Neural cell (in vitro differentiated cells): ENCODE measurements around the gene CACNA1S. TPM values are rescaled to one million over a fixed set of nuclear protein-coding genes. Genes with fewer than 3 reads are reported as not detected.

Experiments used
- H2AFZ ChIP-seq: fragments of 200-600, 300-800 bp; sonication (generic), shearing (Covaris generic); 2 replicates; pipeline ENCODE4 v1.6.0; 2014; ENCODE audit warnings: low read depth, mild to moderate bottlenecking, antibody characterized with exemption, low read length, moderate library complexity
- H3F3A ChIP-seq: fragments of 200-600 bp; shearing (Covaris generic); 2 replicates; pipeline ENCODE4 v1.6.1; 2016; ENCODE audit warnings: mild to moderate bottlenecking, moderate library complexity, mixed read lengths, antibody characterized with exemption, low read length; ENCODE audit not compliant: insufficient read depth, poor library complexity, severe bottlenecking
- H3K27ac ChIP-seq: fragments of 200-600, 300-800 bp; sonication (generic), shearing (Covaris generic); 2 replicates; pipeline ENCODE4 v1.5.1; 2014; ENCODE audit warnings: mild to moderate bottlenecking, low read length, moderate library complexity
- H3K27me3 ChIP-seq: fragments of 300-800, 200-600 bp; sonication (generic), shearing (Covaris generic); 2 replicates; pipeline ENCODE4 v1.6.0; 2014; ENCODE audit warnings: mild to moderate bottlenecking, low read depth, low read length, moderate library complexity; ENCODE audit not compliant: insufficient read depth
- H3K36me3 ChIP-seq: fragments of 300-800, 200-600 bp; sonication (generic), shearing (Covaris generic); 2 replicates; pipeline ENCODE4 v1.5.1; 2014; ENCODE audit warnings: mild to moderate bottlenecking, antibody characterized with exemption, low read length, moderate library complexity; ENCODE audit not compliant: insufficient read depth
- H3K4me2 ChIP-seq: fragments of 300-800, 200-600 bp; sonication (generic), shearing (Covaris generic); 2 replicates; pipeline ENCODE4 v1.6.0; 2014; ENCODE audit warnings: mild to moderate bottlenecking, low read length
- H3K4me3 ChIP-seq: fragments of 300-800, 200-600 bp; sonication (generic), shearing (Covaris generic); 2 replicates; pipeline ENCODE4 v1.5.1; 2014; ENCODE audit warnings: mild to moderate bottlenecking, low read length, moderate library complexity
- H3K79me2 ChIP-seq: fragments of 200-600 bp; shearing (Covaris generic); replicated peaks from 2 replicates; pipeline ENCODE4 v1.6.0; 2014; ENCODE audit warnings: mild to moderate bottlenecking, low read length, moderate library complexity; ENCODE audit not compliant: insufficient read depth
- H3K9ac ChIP-seq: fragments of 300-800, 200-600 bp; sonication (generic), shearing (Covaris generic); 2 replicates; pipeline ENCODE4 v1.6.1; 2016; ENCODE audit warnings: mild to moderate bottlenecking, low read length, mixed read lengths
- H3K9me2 ChIP-seq: fragments of 200-600 bp; shearing (Covaris generic); 2 replicates; pipeline ENCODE4 v1.6.1; 2016; ENCODE audit warnings: mild to moderate bottlenecking, low read length, mixed read lengths; ENCODE audit not compliant: insufficient read depth
- H3K9me3 ChIP-seq: fragments of 200-600, 300-800 bp; sonication (generic), shearing (Covaris generic); 2 replicates; pipeline ENCODE4 v1.6.1; 2016; ENCODE audit warnings: mild to moderate bottlenecking, mixed run types, low read length, moderate library complexity, mixed read lengths
- H4K20me1 ChIP-seq: fragments of 200-600 bp; shearing (Covaris generic); 2 replicates; pipeline ENCODE4 v1.6.1; 2016; ENCODE audit warnings: mild to moderate bottlenecking, mixed run types; ENCODE audit not compliant: insufficient read depth
- EP300 ChIP-seq: fragments of 450-650 bp; conservative IDR thresholded peaks from 2 replicates; pipeline ENCODE4 v1.6.1; 2014; ENCODE audit warnings: antibody characterized with exemption, mild to moderate bottlenecking, moderate library complexity; ENCODE audit not compliant: poor library complexity, severe bottlenecking
- EZH2 ChIP-seq: fragments of 200-600, 300-800 bp; shearing (Covaris generic), sonication (generic); IDR thresholded peaks from 2 replicates; pipeline ENCODE4 v1.6.1; 2014; ENCODE audit warnings: antibody characterized with exemption, low read length, borderline replicate concordance, mild to moderate bottlenecking; ENCODE audit not compliant: insufficient read depth, poor library complexity, severe bottlenecking
- MXI1 ChIP-seq: fragments of 450-650 bp; conservative IDR thresholded peaks from 2 replicates; pipeline ENCODE4 v1.6.1; 2014; ENCODE audit warnings: antibody characterized with exemption, mild to moderate bottlenecking; ENCODE audit not compliant: poor library complexity, severe bottlenecking
- POLR2AphosphoS5 ChIP-seq: IDR thresholded peaks from 2 replicates; pipeline ENCODE4 v1.6.1; 2012
- RAD21 ChIP-seq: fragments of 450-650 bp; conservative IDR thresholded peaks from 2 replicates; pipeline ENCODE4 v1.6.1; 2014; ENCODE audit warnings: antibody characterized with exemption, mild to moderate bottlenecking, moderate library complexity
- SMC3 ChIP-seq: fragments of 450-650 bp; conservative IDR thresholded peaks from 2 replicates; pipeline ENCODE4 v1.6.1; 2014; ENCODE audit warnings: antibody characterized with exemption, mild to moderate bottlenecking, moderate library complexity; ENCODE audit not compliant: poor library complexity
- TAF1 ChIP-seq: IDR thresholded peaks from 2 replicates; pipeline ENCODE4 v1.6.1; 2012; ENCODE audit warnings: low read depth
- polyA plus RNA-seq: library from polyadenylated mRNA; depleted of rRNA; stranded (reverse); fragments of >200 nt; gene quantifications from 2 replicates; pipeline ENCODE4 v1.2.3, GENCODE V29; 2014
- TF ChIP-seq, protein P1 (sequence below): IDR thresholded peaks from 2 replicates; pipeline ENCODE4 v1.6.1; 2012; ENCODE audit warnings: borderline replicate concordance
- TF ChIP-seq, protein P2 (sequence below): fragments of 450-650 bp; IDR thresholded peaks from 2 replicates; pipeline ENCODE4 v1.5.1; 2014; ENCODE audit warnings: antibody characterized with exemption, mild to moderate bottlenecking, moderate library complexity; ENCODE audit not compliant: poor library complexity, severe bottlenecking

CACNA1S gene
- polyA plus RNA-seq, 1 donor from 2014 or later = 0.05 TPM

DNA sequence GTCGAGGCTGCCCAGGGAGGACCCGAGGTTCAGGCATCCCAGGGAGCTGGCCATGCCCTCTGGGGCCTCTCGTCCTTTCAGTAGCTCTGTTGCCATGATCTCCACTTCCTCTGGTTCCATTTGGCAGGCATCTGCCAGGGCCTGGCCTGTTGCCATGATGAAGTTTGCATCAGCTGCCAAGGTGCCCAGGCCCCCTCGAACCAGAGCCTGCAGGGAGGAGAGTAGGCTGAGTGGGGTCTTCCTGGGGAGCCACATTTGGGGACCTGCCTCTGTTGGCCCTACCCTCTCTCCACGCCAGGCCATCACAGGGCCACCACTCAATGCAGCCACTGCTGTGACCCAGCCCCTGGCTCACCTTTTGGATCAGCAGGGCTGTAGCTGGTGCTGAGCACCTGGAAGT lies 72.3 kb downstream of the CACNA1S start:
- H3K36me3 ChIP-seq = no peaks in the 10 kb centered on the region
- no peaks in the 10 kb centered on the region for H3K27me3 ChIP-seq
- no peak overlapping the region for H3K9ac ChIP-seq
- H3K9me3 ChIP-seq = no peaks in the 10 kb centered on the region
- TF ChIP-seq MXI1 = no peak
- no peaks in the 10 kb centered on the region for H3K9me2 ChIP-seq
- no peak overlapping the region for H3K4me2 ChIP-seq
- no peaks in the 10 kb centered on the region for H3K79me2 ChIP-seq
- no peaks in the 10 kb centered on the region for H3F3A ChIP-seq
- no peaks in the 10 kb centered on the region for H4K20me1 ChIP-seq
- no peak overlapping the region for H3K4me3 ChIP-seq
- H2AFZ ChIP-seq = no peak overlapping the region
- H3K27ac ChIP-seq = no peak overlapping the region

DNA sequence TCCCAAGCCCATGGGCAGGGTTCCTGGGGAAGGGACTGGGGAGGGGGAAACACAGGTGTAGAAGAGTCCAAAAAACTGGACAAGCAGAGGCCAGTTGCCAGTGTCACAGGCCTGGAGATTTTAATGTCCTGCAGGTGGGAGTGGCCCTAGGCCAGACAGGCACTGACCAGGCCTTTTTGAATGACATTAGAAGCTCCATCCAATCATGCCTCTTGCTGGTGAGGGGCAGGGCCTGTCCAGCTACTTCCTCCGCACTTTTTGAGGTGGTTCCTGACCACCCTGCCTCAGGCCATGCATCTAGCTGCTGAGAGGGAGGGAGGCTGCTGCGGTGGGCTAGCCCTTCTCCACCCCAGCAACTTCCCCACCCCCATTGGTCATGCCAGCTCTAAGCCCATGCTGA lies 72.8 kb downstream of the CACNA1S start:
- H3F3A ChIP-seq = no peaks in the 10 kb centered on the region
- H3K79me2 ChIP-seq = no peaks in the 10 kb centered on the region
- no peak overlapping the region for H3K9ac ChIP-seq
- no peaks in the 10 kb centered on the region for H3K9me3 ChIP-seq
- H3K4me3 ChIP-seq = no peak overlapping the region
- no peak overlapping the region for H2AFZ ChIP-seq
- H4K20me1 ChIP-seq = no peaks in the 10 kb centered on the region
- H3K9me2 ChIP-seq = no peaks in the 10 kb centered on the region
- no peaks in the 10 kb centered on the region for H3K36me3 ChIP-seq
- TF ChIP-seq, protein P1, sequence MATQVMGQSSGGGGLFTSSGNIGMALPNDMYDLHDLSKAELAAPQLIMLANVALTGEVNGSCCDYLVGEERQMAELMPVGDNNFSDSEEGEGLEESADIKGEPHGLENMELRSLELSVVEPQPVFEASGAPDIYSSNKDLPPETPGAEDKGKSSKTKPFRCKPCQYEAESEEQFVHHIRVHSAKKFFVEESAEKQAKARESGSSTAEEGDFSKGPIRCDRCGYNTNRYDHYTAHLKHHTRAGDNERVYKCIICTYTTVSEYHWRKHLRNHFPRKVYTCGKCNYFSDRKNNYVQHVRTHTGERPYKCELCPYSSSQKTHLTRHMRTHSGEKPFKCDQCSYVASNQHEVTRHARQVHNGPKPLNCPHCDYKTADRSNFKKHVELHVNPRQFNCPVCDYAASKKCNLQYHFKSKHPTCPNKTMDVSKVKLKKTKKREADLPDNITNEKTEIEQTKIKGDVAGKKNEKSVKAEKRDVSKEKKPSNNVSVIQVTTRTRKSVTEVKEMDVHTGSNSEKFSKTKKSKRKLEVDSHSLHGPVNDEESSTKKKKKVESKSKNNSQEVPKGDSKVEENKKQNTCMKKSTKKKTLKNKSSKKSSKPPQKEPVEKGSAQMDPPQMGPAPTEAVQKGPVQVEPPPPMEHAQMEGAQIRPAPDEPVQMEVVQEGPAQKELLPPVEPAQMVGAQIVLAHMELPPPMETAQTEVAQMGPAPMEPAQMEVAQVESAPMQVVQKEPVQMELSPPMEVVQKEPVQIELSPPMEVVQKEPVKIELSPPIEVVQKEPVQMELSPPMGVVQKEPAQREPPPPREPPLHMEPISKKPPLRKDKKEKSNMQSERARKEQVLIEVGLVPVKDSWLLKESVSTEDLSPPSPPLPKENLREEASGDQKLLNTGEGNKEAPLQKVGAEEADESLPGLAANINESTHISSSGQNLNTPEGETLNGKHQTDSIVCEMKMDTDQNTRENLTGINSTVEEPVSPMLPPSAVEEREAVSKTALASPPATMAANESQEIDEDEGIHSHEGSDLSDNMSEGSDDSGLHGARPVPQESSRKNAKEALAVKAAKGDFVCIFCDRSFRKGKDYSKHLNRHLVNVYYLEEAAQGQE = no peak
- no peak for TF ChIP-seq EP300
- no peak for TF ChIP-seq POLR2AphosphoS5
- TF ChIP-seq MXI1 = no peak
- TF ChIP-seq TAF1 = no peak
- TF ChIP-seq RAD21 = no peak
- TF ChIP-seq SMC3 = no peak
- no peak for TF ChIP-seq EZH2
- TF ChIP-seq, protein P2, sequence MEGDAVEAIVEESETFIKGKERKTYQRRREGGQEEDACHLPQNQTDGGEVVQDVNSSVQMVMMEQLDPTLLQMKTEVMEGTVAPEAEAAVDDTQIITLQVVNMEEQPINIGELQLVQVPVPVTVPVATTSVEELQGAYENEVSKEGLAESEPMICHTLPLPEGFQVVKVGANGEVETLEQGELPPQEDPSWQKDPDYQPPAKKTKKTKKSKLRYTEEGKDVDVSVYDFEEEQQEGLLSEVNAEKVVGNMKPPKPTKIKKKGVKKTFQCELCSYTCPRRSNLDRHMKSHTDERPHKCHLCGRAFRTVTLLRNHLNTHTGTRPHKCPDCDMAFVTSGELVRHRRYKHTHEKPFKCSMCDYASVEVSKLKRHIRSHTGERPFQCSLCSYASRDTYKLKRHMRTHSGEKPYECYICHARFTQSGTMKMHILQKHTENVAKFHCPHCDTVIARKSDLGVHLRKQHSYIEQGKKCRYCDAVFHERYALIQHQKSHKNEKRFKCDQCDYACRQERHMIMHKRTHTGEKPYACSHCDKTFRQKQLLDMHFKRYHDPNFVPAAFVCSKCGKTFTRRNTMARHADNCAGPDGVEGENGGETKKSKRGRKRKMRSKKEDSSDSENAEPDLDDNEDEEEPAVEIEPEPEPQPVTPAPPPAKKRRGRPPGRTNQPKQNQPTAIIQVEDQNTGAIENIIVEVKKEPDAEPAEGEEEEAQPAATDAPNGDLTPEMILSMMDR = no peak
- no peaks in the 10 kb centered on the region for H3K27me3 ChIP-seq
- no peak overlapping the region for H3K27ac ChIP-seq
- H3K4me2 ChIP-seq = no peak overlapping the region

DNA sequence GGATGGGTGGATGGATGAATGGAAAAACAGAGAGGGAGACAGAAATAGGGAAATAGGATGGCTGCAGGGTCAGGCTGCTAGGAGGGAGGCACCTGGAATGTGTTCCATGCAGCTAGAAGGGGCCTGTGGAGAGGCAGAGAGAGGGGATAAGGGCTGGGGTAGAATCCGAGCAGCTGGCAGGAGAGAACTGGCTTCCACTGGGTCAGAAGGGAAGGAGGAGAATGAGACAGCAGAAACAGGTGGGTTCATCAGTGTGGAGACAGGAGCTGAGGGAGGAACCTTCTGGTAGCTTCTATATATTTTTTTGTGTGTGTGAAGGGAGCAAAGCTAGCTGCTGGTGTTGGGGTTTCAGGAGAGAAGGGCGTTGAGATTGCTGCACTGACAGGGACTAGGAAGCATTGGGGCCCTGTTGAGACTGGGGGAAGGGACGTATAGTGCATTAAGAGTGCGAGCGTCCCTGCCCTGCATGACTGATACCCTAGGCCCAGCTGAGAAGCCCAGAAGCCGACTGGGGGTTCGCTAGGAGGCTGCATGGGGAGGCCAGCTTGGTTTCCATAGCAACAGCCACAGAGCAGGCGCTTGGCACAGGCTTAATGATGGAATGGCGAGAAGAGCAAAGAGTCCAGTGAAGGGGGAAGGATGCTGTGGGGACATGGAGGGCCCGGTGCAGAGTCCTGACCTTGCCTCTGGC lies 73.9 kb downstream of the CACNA1S start:
- no peak for TF ChIP-seq MXI1
- TF ChIP-seq, protein P2 = no peak
- TF ChIP-seq, protein P1 = no peak
- no peak for TF ChIP-seq RAD21
- peak; percentile 43 for TF ChIP-seq EP300
- peak overlapping the region; percentile 33 for H3K4me3 ChIP-seq
- peak overlapping the region; percentile 26 for H3K9ac ChIP-seq
- H3K36me3 ChIP-seq = no peaks in the 10 kb centered on the region
- H3K27ac ChIP-seq = peak overlapping the region; percentile 66
- H3K9me2 ChIP-seq = no peaks in the 10 kb centered on the region
- no peak overlapping the region for H3K4me2 ChIP-seq
- H4K20me1 ChIP-seq = no peaks in the 10 kb centered on the region
- H2AFZ ChIP-seq = no peak overlapping the region
- no peaks in the 10 kb centered on the region for H3K79me2 ChIP-seq
- H3K9me3 ChIP-seq = no peaks in the 10 kb centered on the region
- H3F3A ChIP-seq = no peaks in the 10 kb centered on the region
- no peaks in the 10 kb centered on the region for H3K27me3 ChIP-seq
